GM12878 (cell line): ENCODE data around the gene FAM193B. TPM values are rescaled to one million over a fixed set of nuclear protein-coding genes. Genes with fewer than 3 reads are reported as not detected.

ENCODE experiments used
- ATAC-seq: fragments of 200-7000 bp; cut with Tn5 transposase; 3 replicates; pipeline ENCODE4 v1.9.1; 2020; ENCODE audit warnings: mild to moderate bottlenecking, moderate library complexity
- BruUV-seq: library from RNA; stranded (reverse); fragments of 400-500 nt; replicated peaks from 2 replicates; lab custom pipeline; 2021; lab: Mats Ljungman, UMichigan
- CTCF ChIA-PET: fragments of 300-600 bp; sonication (Branson Sonifier 250); formaldehyde crosslinking; extraction: SDS; loops from one replicate; lab custom pipeline; 2021; ENCODE audit warnings: inconsistent platforms; lab: Yijun Ruan, JAX
- POLR2A ChIA-PET: fragments of 350-600 bp; formaldehyde crosslinking; extraction: SDS; loops from one replicate; lab custom pipeline; 2021; ENCODE audit warnings: inconsistent platforms; lab: Charles Lee
- RAD21 ChIA-PET: fragments of 300-600 bp; sonication (Branson Sonifier 250); formaldehyde crosslinking; loops from one replicate; lab custom pipeline; 2023; ENCODE audit warnings: antibody characterized with exemption; ENCODE audit not compliant: unreplicated experiment; lab: Charles Lee
- SMC1A ChIA-PET: fragments of 300-600 bp; sonication (Branson Sonifier 250); formaldehyde crosslinking; loops from one replicate; lab custom pipeline; 2023; ENCODE audit not compliant: unreplicated experiment, uncharacterized antibody; lab: Charles Lee
- DNase-seq: peaks from one replicate; pipeline ENCODE4 v3.0.0-alpha.2; 2011; ENCODE audit warnings: low read depth, low spot score
- FAIRE-seq: peaks from 3 replicates; lab custom pipeline; 2011; peaks lifted over from hg19 to GRCh38; lab: Jason Lieb, UNC
- H2AFZ ChIP-seq: 2 replicates; pipeline ENCODE4 v1.6.0; 2011; ENCODE audit warnings: low read depth, low read length, control low read depth; ENCODE audit not compliant: control insufficient read depth
- H3K27ac ChIP-seq: 2 replicates; pipeline ENCODE4 v1.5.1; 2011; ENCODE audit warnings: control low read depth; ENCODE audit not compliant: control insufficient read depth, insufficient read depth
- H3K27me3 ChIP-seq, 2 experiments: replicated peaks in 1 of 2; 2 replicates each; pipeline versions ENCODE4 v1.6.0 to v1.6.1; 2011; ENCODE audit warnings: low read length in 1 of 2; ENCODE audit not compliant: control insufficient read depth in 2 of 2, insufficient read depth in 2 of 2
- H3K36me3 ChIP-seq, 2 experiments: 2 replicates each; pipeline ENCODE4 v1.5.1; 2011; ENCODE audit warnings: low read length in 1 of 2; ENCODE audit not compliant: control insufficient read depth in 2 of 2, insufficient read depth in 2 of 2
- H3K4me1 ChIP-seq: 2 replicates; pipeline ENCODE4 v1.6.1; 2011; ENCODE audit warnings: mild to moderate bottlenecking, low read length, moderate library complexity, mixed read lengths; ENCODE audit not compliant: control insufficient read depth, insufficient read depth
- H3K4me2 ChIP-seq: 2 replicates; pipeline ENCODE4 v1.6.0; 2011; ENCODE audit warnings: control low read depth; ENCODE audit not compliant: control insufficient read depth, insufficient read depth
- H3K4me3 ChIP-seq: fragments of 200-600 bp; sonication (generic); 2 replicates; pipeline ENCODE4 v1.5.1; 2016
- H3K79me2 ChIP-seq: 2 replicates; pipeline ENCODE4 v1.6.0; 2011; ENCODE audit warnings: low read length; ENCODE audit not compliant: control insufficient read depth, insufficient read depth
- H3K9ac ChIP-seq: 2 replicates; pipeline ENCODE4 v1.8.0; 2011; ENCODE audit warnings: low read length, control low read depth, mixed read lengths; ENCODE audit not compliant: control insufficient read depth, insufficient read depth
- H3K9me3 ChIP-seq: replicated peaks from 3 replicates; pipeline ENCODE4 v1.5.1; 2011; ENCODE audit warnings: mild to moderate bottlenecking, low read length; ENCODE audit not compliant: control insufficient read depth, insufficient read depth
- H4K20me1 ChIP-seq: 2 replicates; pipeline ENCODE4 v1.6.0; 2011; ENCODE audit not compliant: control insufficient read depth, insufficient read depth
- ATF2 ChIP-seq: IDR thresholded peaks from 2 replicates; pipeline ENCODE4 v1.6.1; 2012; ENCODE audit warnings: low read length, inconsistent platforms
- CHD2 ChIP-seq: IDR thresholded peaks from 2 replicates; pipeline ENCODE4 v1.6.1; 2011; ENCODE audit warnings: low read depth, low read length, improper control_type of control experiment, borderline replicate concordance
- ESRRA ChIP-seq: IDR thresholded peaks from 2 replicates; pipeline ENCODE4 v1.6.1; 2012; ENCODE audit warnings: mild to moderate bottlenecking, low read length, improper control_type of control experiment
- TCF7 ChIP-seq: IDR thresholded peaks from 2 replicates; pipeline ENCODE4 v1.6.1; 2014; ENCODE audit warnings: antibody characterized with exemption, borderline replicate concordance
- USF1 ChIP-seq: IDR thresholded peaks from 2 replicates; pipeline ENCODE4 v1.6.1; 2011; ENCODE audit warnings: borderline replicate concordance, low read depth, mild to moderate bottlenecking, moderate library complexity, mixed read lengths, low read length; ENCODE audit not compliant: insufficient read depth; ENCODE audit errors: extremely low read length
- WGBS: methylation state at CpG from one replicate; pipeline ENCODE4 v1.1.6; 2016; ENCODE audit warnings: low lambda C conversion rate; ENCODE audit not compliant: insufficient replicate concordance, insufficient coverage; ENCODE audit errors: missing lambda C conversion rate; 5-methylcytosine and 5-hydroxymethylcytosine counted together
- in situ Hi-C: fragments of 300-500 bp; cut with MboI; formaldehyde crosslinking; loops from 9 replicates; pipeline ENCODE4 v1.14.3; 2018; ENCODE audit warnings: mixed read lengths
- intact Hi-C: fragments of 100-400 bp; cut with micrococcal nuclease; formaldehyde crosslinking; loops from one replicate; pipeline ENCODE4 v1.14.2; 2022; ENCODE audit not compliant: unreplicated experiment
- polyA plus RNA-seq, 11 experiments: library from polyadenylated mRNA; depleted of rRNA in 4 of 11; unstranded in 6 of 11; stranded (reverse) in 5 of 11; fragments of >200 nt; fragmentation: Nextera tagmentation in 4 of 11; fragmentation: Illumina TruSeq in 1 of 11; extraction: Ambion mirVana in 4 of 11; extraction: Trizol in 1 of 11; gene quantifications; 1 replicate in 1 of 11; 2 replicates in 10 of 11; pipeline versions ENCODE4 v1.2.1 to v1.2.3, GENCODE V29; 2011 to 2016; ENCODE audit warnings: inconsistent platforms in 2 of 11, missing spikeins in 2 of 11, low read depth in 1 of 11
- total RNA-seq, 4 experiments: library from RNA; depleted of rRNA in 3 of 4; stranded (reverse); fragments of >200 nt in 3 of 4; fragmentation: Illumina TruSeq in 1 of 4; extraction: Trizol in 1 of 4; gene quantifications; 2 replicates each; pipeline versions ENCODE4 v1.2.1 to v1.2.3, GENCODE V29; 2013 to 2021
- TF ChIP-seq, protein P1 (sequence below): fragments of 450-650 bp; IDR thresholded peaks from 2 replicates; pipeline ENCODE4 v1.6.1; 2017; ENCODE audit warnings: mild to moderate bottlenecking, low read depth, inconsistent platforms; ENCODE audit not compliant: poor library complexity, severe bottlenecking

FAM193B gene
- total and polyA plus RNA-seq, 10 of the 15 experiments (the other 5 are each of a cell fraction or from before 2014, with no cell fraction given), result 3.3 to 47.0 (median 25.1) TPM

DNA sequence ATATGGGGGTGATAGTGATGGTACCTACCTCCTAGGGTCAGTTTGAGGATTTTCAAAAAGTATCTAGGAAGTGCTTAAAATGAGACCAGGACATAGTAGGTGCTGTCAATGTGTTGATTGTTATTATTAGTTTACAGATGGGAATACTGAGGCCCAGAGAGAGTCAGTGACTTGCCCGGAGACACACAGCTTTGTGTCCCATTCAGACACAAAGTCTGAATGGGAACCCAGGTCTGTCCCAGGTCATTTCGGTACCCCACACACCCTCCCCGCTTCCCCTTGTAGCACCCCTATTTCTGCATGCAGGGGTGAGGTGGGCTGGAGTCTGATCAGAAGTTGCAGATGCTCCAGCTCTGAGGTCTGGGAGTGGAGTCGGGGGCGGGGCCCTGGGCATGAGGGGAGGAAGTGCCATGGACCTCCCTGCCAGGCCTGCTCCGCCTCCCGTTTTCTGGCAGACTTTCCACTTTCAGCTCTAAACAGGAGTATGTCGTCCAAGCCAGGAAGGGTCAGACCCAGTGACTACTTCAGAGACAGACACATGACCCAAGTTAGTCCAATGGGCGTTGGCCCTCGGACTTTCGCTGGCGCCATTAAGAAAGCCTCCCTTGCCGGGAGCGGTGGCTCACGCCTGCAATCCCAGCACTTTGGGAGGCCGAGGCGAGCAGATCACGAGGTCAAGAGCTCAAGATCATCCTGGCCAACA, 77.7 kb downstream of the FAM193B start:
- peaks cover 4% of the 10 kb centered on the region; the same call in 1 of the 2 replicates for H3K79me2 ChIP-seq
- POLR2A ChIA-PET, result interaction anchor here (0.5 to 1.7 kb wide), 2 partner anchors 20 to 117 kb away, joined by 6 to 7 read pairs; partner anchors contain the start of gene PDLIM7
- intact Hi-C loops (no loop called here), in situ Hi-C loops (no loop called here)
- peaks cover 23% of the 10 kb centered on the region for H3K4me1 ChIP-seq
- no peak for DNase-seq
- H3K4me3 ChIP-seq, result no peak overlapping the region
- no peak for ATAC-seq
- CTCF ChIA-PET, result interaction anchor here (1.0 to 1.4 kb wide), 6 partner anchors 24 to 106 kb away, joined by 3 to 6 read pairs (median 3); no protein-coding TSS in a partner anchor
- 80% methylated on average over 17 of the region's 18 CpGs for WGBS
- no peak for FAIRE-seq
- no peak overlapping the region for H3K9ac ChIP-seq
- H3K9me3 ChIP-seq, result no peaks in the 10 kb centered on the region
- no peak overlapping the region for H2AFZ ChIP-seq
- H4K20me1 ChIP-seq, result no peaks in the 10 kb centered on the region
- BruUV-seq, result no TSS peak
- SMC1A ChIA-PET, result interaction anchor here (0.7 to 1.4 kb wide), 3 partner anchors 19 to 25 kb away, joined by 3 to 5 read pairs (median 3); partner anchors contain the start of gene PDLIM7
- TF ChIP-seq CHD2, result no peak
- TF ChIP-seq ATF2, result no peak
- no peak for TF ChIP-seq USF1
- TF ChIP-seq ESRRA, result no peak
- TF ChIP-seq, protein P1, sequence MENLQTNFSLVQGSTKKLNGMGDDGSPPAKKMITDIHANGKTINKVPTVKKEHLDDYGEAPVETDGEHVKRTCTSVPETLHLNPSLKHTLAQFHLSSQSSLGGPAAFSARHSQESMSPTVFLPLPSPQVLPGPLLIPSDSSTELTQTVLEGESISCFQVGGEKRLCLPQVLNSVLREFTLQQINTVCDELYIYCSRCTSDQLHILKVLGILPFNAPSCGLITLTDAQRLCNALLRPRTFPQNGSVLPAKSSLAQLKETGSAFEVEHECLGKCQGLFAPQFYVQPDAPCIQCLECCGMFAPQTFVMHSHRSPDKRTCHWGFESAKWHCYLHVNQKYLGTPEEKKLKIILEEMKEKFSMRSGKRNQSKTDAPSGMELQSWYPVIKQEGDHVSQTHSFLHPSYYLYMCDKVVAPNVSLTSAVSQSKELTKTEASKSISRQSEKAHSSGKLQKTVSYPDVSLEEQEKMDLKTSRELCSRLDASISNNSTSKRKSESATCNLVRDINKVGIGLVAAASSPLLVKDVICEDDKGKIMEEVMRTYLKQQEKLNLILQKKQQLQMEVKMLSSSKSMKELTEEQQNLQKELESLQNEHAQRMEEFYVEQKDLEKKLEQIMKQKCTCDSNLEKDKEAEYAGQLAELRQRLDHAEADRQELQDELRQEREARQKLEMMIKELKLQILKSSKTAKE, result no peak
- no peak for TF ChIP-seq TCF7
- H3K4me2 ChIP-seq, result no peak overlapping the region
- H3K36me3 ChIP-seq, result no peaks in the 10 kb centered on the region; a peak in 1 of 4 replicates
- no peak overlapping the region for H3K27ac ChIP-seq
- RAD21 ChIA-PET, result interaction anchor here (0.9 kb wide), 1 partner anchor 25 kb away, joined by 3 read pairs; no protein-coding TSS in a partner anchor
- no peaks in the 10 kb centered on the region for H3K27me3 ChIP-seq
